ENCODE results near the gene FGD6. TPM values are rescaled to one million over a fixed set of nuclear protein-coding genes. Genes with fewer than 3 reads are reported as not detected.
"Not testable (repeated sequence)": the region's sequence is repeated elsewhere in the genome, so short reads cannot be mapped to it uniquely, and the experiment has no call there.

The FGD6 gene
- total and polyA plus RNA-seq, 2 experiments from 2014 or later: 12.9 to 32.4 TPM

DNA sequence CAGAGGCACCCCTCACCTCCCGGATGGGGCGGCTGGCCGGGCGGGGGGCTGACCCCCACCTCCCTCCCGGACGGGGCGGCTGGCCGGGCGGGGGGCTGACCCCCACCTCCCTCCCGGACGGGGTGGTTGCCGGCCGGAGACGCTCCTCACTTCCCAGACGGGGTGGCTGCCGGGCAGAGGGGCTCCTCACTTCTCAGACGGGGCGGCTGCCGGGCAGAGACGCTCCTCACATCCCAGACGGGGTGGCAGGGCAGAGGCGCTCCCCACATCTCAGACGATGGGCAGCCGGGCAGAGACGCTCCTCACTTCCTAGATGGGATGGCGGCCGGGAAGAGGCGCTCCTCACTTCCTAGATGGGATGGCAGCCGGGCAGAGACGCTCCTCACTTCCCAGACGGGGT is 18.4 kb upstream of the FGD6 start:
- H3K4me3 Mint-ChIP-seq; H3F3A ChIP-seq (replicated peaks; ENCODE audit: low read depth); H3K27ac ChIP-seq (ENCODE audit: low read depth); H3K36me3 ChIP-seq (ENCODE audit: insufficient read depth); H3K27me3 ChIP-seq (ENCODE audit: insufficient read depth); ATAC-seq; H3K27me3 Mint-ChIP-seq (ENCODE audit: insufficient read depth, low read depth, poor library complexity); H3K4me1 ChIP-seq (ENCODE audit: insufficient read depth); H3K27ac Mint-ChIP-seq; DNase-seq (ENCODE audit: low spot score); H3K9me2 ChIP-seq (ENCODE audit: insufficient read depth); H2AFZ ChIP-seq; H4K20me1 ChIP-seq (replicated peaks; ENCODE audit: insufficient read depth); H3K4me2 ChIP-seq; H3K4me3 ChIP-seq; H3K4me1 Mint-ChIP-seq: not testable (repeated sequence)
- H3K36me3 Mint-ChIP-seq (ENCODE audit: low read depth): peaks cover 45% of the 10 kb centered on the region
- H3K9me3 Mint-ChIP-seq: peaks cover 22% of the 10 kb centered on the region
- peaks cover 86% of the 10 kb centered on the region for H3K79me2 ChIP-seq (replicated peaks; ENCODE audit: insufficient read depth)

GRCh38 chr12:95234187-95234586 is 16.9 kb upstream of the FGD6 start:
- H3K36me3 Mint-ChIP-seq (ENCODE audit: low read depth): peaks cover 45% of the 10 kb centered on the region
- H3K4me1 ChIP-seq (ENCODE audit: insufficient read depth): 0 out of 2 replicates have a peak, but pooled peaks cover 14% of the 10 kb centered on the region
- H3K4me3 ChIP-seq; H3K27ac ChIP-seq (ENCODE audit: low read depth); H3K27me3 Mint-ChIP-seq (ENCODE audit: insufficient read depth, low read depth, poor library complexity); H3K9me2 ChIP-seq (ENCODE audit: insufficient read depth); ATAC-seq; H3K4me2 ChIP-seq; H2AFZ ChIP-seq; H3K27me3 ChIP-seq (ENCODE audit: insufficient read depth); H3K27ac Mint-ChIP-seq; H3K4me3 Mint-ChIP-seq; H4K20me1 ChIP-seq (replicated peaks; ENCODE audit: insufficient read depth); H3F3A ChIP-seq (replicated peaks; ENCODE audit: low read depth); H3K36me3 ChIP-seq (ENCODE audit: insufficient read depth); DNase-seq (ENCODE audit: low spot score): not testable (repeated sequence)
- H3K9me3 Mint-ChIP-seq: peaks cover 22% of the 10 kb centered on the region
- H3K79me2 ChIP-seq (replicated peaks; ENCODE audit: insufficient read depth): peaks cover 86% of the 10 kb centered on the region
- peaks cover 13% of the 10 kb centered on the region for H3K4me1 Mint-ChIP-seq

GRCh38 chr12:95231190-95231589 is 13.9 kb upstream of the FGD6 start:
- H3K27ac ChIP-seq (ENCODE audit: low read depth): no peak overlapping the region
- no peaks in the 10 kb centered on the region for H3K9me2 ChIP-seq (ENCODE audit: insufficient read depth)
- DNase-seq (ENCODE audit: low spot score) (no peak), ATAC-seq (no peak)
- no peak overlapping the region for H3K4me2 ChIP-seq
- TF ChIP-seq, protein P1, sequence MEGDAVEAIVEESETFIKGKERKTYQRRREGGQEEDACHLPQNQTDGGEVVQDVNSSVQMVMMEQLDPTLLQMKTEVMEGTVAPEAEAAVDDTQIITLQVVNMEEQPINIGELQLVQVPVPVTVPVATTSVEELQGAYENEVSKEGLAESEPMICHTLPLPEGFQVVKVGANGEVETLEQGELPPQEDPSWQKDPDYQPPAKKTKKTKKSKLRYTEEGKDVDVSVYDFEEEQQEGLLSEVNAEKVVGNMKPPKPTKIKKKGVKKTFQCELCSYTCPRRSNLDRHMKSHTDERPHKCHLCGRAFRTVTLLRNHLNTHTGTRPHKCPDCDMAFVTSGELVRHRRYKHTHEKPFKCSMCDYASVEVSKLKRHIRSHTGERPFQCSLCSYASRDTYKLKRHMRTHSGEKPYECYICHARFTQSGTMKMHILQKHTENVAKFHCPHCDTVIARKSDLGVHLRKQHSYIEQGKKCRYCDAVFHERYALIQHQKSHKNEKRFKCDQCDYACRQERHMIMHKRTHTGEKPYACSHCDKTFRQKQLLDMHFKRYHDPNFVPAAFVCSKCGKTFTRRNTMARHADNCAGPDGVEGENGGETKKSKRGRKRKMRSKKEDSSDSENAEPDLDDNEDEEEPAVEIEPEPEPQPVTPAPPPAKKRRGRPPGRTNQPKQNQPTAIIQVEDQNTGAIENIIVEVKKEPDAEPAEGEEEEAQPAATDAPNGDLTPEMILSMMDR (conservative IDR thresholded peaks at IDR 0.05; ENCODE audit: low read depth in 2 of 2): no peak
- H3K36me3 ChIP-seq (ENCODE audit: insufficient read depth): no peaks in the 10 kb centered on the region; the same call in 1 of the 2 replicates
- no peak overlapping the region for H3K4me3 ChIP-seq
- H3K4me1 ChIP-seq (ENCODE audit: insufficient read depth): 0 out of 2 replicates have a peak, but pooled peaks cover 14% of the 10 kb centered on the region
- H3K4me1 Mint-ChIP-seq: peaks cover 23% of the 10 kb centered on the region
- H3K27ac Mint-ChIP-seq: peak overlapping the region; percentile 83; the same call in 1 of the 2 replicates
- peaks cover 15% of the 10 kb centered on the region; the same call in 1 of the 2 replicates for H4K20me1 ChIP-seq (replicated peaks; ENCODE audit: insufficient read depth)
- peaks cover 2% of the 10 kb centered on the region for H3K27me3 Mint-ChIP-seq (ENCODE audit: insufficient read depth, low read depth, poor library complexity)
- H3K27me3 ChIP-seq (ENCODE audit: insufficient read depth): no peaks in the 10 kb centered on the region
- peaks cover 16% of the 10 kb centered on the region for H3K9me3 Mint-ChIP-seq
- no peak overlapping the region for H2AFZ ChIP-seq
- H3K79me2 ChIP-seq (replicated peaks; ENCODE audit: insufficient read depth): peaks cover 86% of the 10 kb centered on the region
- H3K36me3 Mint-ChIP-seq (ENCODE audit: low read depth): peaks cover 29% of the 10 kb centered on the region
- H3K4me3 Mint-ChIP-seq: no peak overlapping the region
- H3F3A ChIP-seq (replicated peaks; ENCODE audit: low read depth): no peaks in the 10 kb centered on the region

DNA sequence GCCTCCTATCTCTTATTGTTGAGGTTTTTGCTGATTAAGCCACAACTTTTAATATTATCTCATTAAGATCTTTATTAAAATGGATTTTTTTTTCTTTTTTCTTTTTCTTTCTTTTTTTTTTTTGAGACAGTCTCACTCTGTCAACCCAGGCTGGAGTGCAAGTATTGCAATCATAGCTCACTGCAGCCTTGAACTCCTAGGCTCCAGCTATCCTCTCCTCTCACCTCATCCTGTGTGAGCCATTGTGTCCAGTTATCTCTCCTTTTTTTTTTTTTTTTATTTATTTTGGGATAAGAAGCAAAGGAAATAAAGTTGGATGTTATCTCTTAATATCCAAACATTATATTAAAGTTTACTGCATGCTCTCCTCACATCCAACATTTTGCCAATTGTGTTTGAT is 13.0 kb upstream of the FGD6 start:
- no peaks in the 10 kb centered on the region for H3K27me3 ChIP-seq (ENCODE audit: insufficient read depth)
- ATAC-seq: 0 out of 3 replicates have a peak, but pooled peaks have one; percentile 29
- TF ChIP-seq ZNF331 (CRISPR knock-in tag; IDR thresholded peaks at IDR 0.05; ENCODE audit: low read depth): no peak
- TF ChIP-seq, protein P1 (conservative IDR thresholded peaks at IDR 0.05; ENCODE audit: low read depth in 2 of 2): no peak
- TF ChIP-seq EZH2phosphoT487 (IDR thresholded peaks at IDR 0.05; ENCODE audit: unreplicated experiment): no peak
- no peak for TF ChIP-seq JUNB (IDR thresholded peaks at IDR 0.05; ENCODE audit: unreplicated experiment)
- no peak for TF ChIP-seq ZNF114 (CRISPR knock-in tag; IDR thresholded peaks at IDR 0.05)
- TF ChIP-seq, protein P2, sequence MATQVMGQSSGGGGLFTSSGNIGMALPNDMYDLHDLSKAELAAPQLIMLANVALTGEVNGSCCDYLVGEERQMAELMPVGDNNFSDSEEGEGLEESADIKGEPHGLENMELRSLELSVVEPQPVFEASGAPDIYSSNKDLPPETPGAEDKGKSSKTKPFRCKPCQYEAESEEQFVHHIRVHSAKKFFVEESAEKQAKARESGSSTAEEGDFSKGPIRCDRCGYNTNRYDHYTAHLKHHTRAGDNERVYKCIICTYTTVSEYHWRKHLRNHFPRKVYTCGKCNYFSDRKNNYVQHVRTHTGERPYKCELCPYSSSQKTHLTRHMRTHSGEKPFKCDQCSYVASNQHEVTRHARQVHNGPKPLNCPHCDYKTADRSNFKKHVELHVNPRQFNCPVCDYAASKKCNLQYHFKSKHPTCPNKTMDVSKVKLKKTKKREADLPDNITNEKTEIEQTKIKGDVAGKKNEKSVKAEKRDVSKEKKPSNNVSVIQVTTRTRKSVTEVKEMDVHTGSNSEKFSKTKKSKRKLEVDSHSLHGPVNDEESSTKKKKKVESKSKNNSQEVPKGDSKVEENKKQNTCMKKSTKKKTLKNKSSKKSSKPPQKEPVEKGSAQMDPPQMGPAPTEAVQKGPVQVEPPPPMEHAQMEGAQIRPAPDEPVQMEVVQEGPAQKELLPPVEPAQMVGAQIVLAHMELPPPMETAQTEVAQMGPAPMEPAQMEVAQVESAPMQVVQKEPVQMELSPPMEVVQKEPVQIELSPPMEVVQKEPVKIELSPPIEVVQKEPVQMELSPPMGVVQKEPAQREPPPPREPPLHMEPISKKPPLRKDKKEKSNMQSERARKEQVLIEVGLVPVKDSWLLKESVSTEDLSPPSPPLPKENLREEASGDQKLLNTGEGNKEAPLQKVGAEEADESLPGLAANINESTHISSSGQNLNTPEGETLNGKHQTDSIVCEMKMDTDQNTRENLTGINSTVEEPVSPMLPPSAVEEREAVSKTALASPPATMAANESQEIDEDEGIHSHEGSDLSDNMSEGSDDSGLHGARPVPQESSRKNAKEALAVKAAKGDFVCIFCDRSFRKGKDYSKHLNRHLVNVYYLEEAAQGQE (IDR thresholded peaks at IDR 0.05; ENCODE audit: unreplicated experiment): no peak

More for the DNA sequence above, 13.0 kb upstream of the FGD6 start:
- DNase-seq (ENCODE audit: low spot score): no peak
- peak overlapping the region; percentile 83 for H3K27ac Mint-ChIP-seq
- Histone ChIP-seq H4K20me1 (replicated peaks; ENCODE audit: insufficient read depth) (peaks cover 15% of the 10 kb centered on the region; the same call in 1 of the 2 replicates), H3K4me1 (ENCODE audit: insufficient read depth) (0 out of 2 replicates have a peak, but pooled peaks cover 14% of the 10 kb centered on the region), H3K4me2 (no peak overlapping the region), H3K36me3 (ENCODE audit: insufficient read depth) (no peaks in the 10 kb centered on the region; the same call in 1 of the 2 replicates), H3K9me2 (ENCODE audit: insufficient read depth) (no peaks in the 10 kb centered on the region), H3K4me3 (no peak overlapping the region), H3K27ac (ENCODE audit: low read depth) (no peak overlapping the region), H2AFZ (no peak overlapping the region), H3F3A (replicated peaks; ENCODE audit: low read depth) (no peaks in the 10 kb centered on the region), H3K79me2 (replicated peaks; ENCODE audit: insufficient read depth) (peaks cover 94% of the 10 kb centered on the region)
- H3K4me3 Mint-ChIP-seq: no peak overlapping the region
- peaks cover 25% of the 10 kb centered on the region for H3K36me3 Mint-ChIP-seq (ENCODE audit: low read depth)
- peaks cover 9% of the 10 kb centered on the region; the same call in 2 of the 3 replicates for H3K9me3 Mint-ChIP-seq
- peaks cover 3% of the 10 kb centered on the region for H3K27me3 Mint-ChIP-seq (ENCODE audit: insufficient read depth, low read depth, poor library complexity)
- H3K4me1 Mint-ChIP-seq: peaks cover 23% of the 10 kb centered on the region
